WTC11 (cell line): ENCODE measurements around the gene PCGF5. TPM values are rescaled to one million over a fixed set of nuclear protein-coding genes. Genes with fewer than 3 reads are reported as not detected.

Experiments
- ATAC-seq: fragments of 200-7000 bp; cut with Tn5 transposase; 2 replicates; pipeline ENCODE4 v1.10.0; 2021; ENCODE audit warnings: mild to moderate bottlenecking, moderate library complexity
- CTCF ChIA-PET: fragments of 300-600 bp; sonication (Branson Sonifier 250); formaldehyde crosslinking; loops from one replicate; lab custom pipeline; 2021; ENCODE audit warnings: antibody characterized with exemption; lab: Charles Lee
- POLR2A ChIA-PET: fragments of 350-600 bp; sonication (Branson Sonifier 250); formaldehyde crosslinking; loops from one replicate; lab custom pipeline; 2021; ENCODE audit warnings: antibody characterized with exemption; lab: Charles Lee
- DNase-seq: peaks from one replicate; pipeline ENCODE4 v3.0.0; 2021; ENCODE audit warnings: low spot score
- H3K27ac Mint-ChIP-seq: 2 replicates; pipeline ENCODE4 v1.8.0; 2021; ENCODE audit warnings: mixed read lengths
- H3K27me3 Mint-ChIP-seq: 2 replicates; pipeline ENCODE4 v1.8.0; 2021; ENCODE audit warnings: low read depth, mild to moderate bottlenecking, moderate library complexity, mixed read lengths
- H3K36me3 Mint-ChIP-seq: 2 replicates; pipeline ENCODE4 v1.8.0; 2021; ENCODE audit warnings: mixed read lengths
- H3K4me1 Mint-ChIP-seq: 2 replicates; pipeline ENCODE4 v1.8.0; 2022; ENCODE audit warnings: mixed read lengths
- H3K4me3 Mint-ChIP-seq: 2 replicates; pipeline ENCODE4 v1.8.0; 2021; ENCODE audit warnings: mild to moderate bottlenecking, moderate library complexity, mixed read lengths
- H3K9me3 Mint-ChIP-seq: 2 replicates; pipeline ENCODE4 v1.8.0; 2021; ENCODE audit warnings: mixed read lengths
- CDX4 ChIP-seq: fragments of 250-450 bp; sonication (Bioruptor Pico); IDR thresholded peaks from 2 replicates; pipeline ENCODE4 v1.9.0; 2021; ENCODE audit warnings: moderate library complexity, mild to moderate bottlenecking, inconsistent platforms, borderline replicate concordance
- CREB1 ChIP-seq: sonication (generic); formaldehyde crosslinking; IDR thresholded peaks from 2 replicates; pipeline ENCODE4 v1.8.0; 2023; ENCODE audit warnings: mild to moderate bottlenecking, missing genetic modification reagents
- CREM ChIP-seq: sonication (generic); formaldehyde crosslinking; IDR thresholded peaks from 2 replicates; pipeline ENCODE4 v1.8.1; 2022; ENCODE audit warnings: mild to moderate bottlenecking, missing genetic modification reagents, moderate library complexity
- ESRRA ChIP-seq: sonication (generic); formaldehyde crosslinking; IDR thresholded peaks from 2 replicates; pipeline ENCODE4 v1.8.1; 2022; ENCODE audit warnings: mild to moderate bottlenecking, missing genetic modification reagents, borderline replicate concordance
- FOXP1 ChIP-seq: sonication (generic); formaldehyde crosslinking; IDR thresholded peaks from 2 replicates; pipeline ENCODE4 v1.8.0; 2022; ENCODE audit warnings: missing genetic modification reagents, mild to moderate bottlenecking, moderate library complexity, borderline replicate concordance
- GRHL2 ChIP-seq: fragments of 250-450 bp; sonication (Bioruptor Pico); IDR thresholded peaks from 2 replicates; pipeline ENCODE4 v1.8.0; 2022; ENCODE audit warnings: mild to moderate bottlenecking, moderate library complexity; ENCODE audit not compliant: insufficient replicate concordance, severe bottlenecking
- MYBL2 ChIP-seq: sonication (generic); formaldehyde crosslinking; IDR thresholded peaks from 2 replicates; pipeline ENCODE4 v1.8.1; 2023; ENCODE audit warnings: mild to moderate bottlenecking, moderate library complexity, missing genetic modification reagents
- NR2C2 ChIP-seq: sonication (generic); formaldehyde crosslinking; IDR thresholded peaks from 2 replicates; pipeline ENCODE4 v1.8.0; 2022; ENCODE audit warnings: mild to moderate bottlenecking, missing genetic modification reagents
- STAT6 ChIP-seq: sonication (generic); formaldehyde crosslinking; conservative IDR thresholded peaks from 2 replicates; pipeline ENCODE4 v1.8.1; 2023; ENCODE audit warnings: mild to moderate bottlenecking, low read depth, missing genetic modification reagents, moderate library complexity
- TCF7 ChIP-seq: sonication (generic); formaldehyde crosslinking; IDR thresholded peaks from 2 replicates; pipeline ENCODE4 v1.8.0; 2022; ENCODE audit warnings: mild to moderate bottlenecking, low read depth, missing genetic modification reagents, moderate library complexity
- TP53 ChIP-seq: sonication (generic); formaldehyde crosslinking; IDR thresholded peaks from 2 replicates; pipeline ENCODE4 v1.8.1; 2023; ENCODE audit warnings: mild to moderate bottlenecking, missing genetic modification reagents
- ZNF281 ChIP-seq: sonication (generic); formaldehyde crosslinking; IDR thresholded peaks from 2 replicates; pipeline ENCODE4 v1.8.0; 2023; ENCODE audit warnings: mild to moderate bottlenecking, missing genetic modification reagents
- ZNF396 ChIP-seq: fragments of 250-450 bp; sonication (Bioruptor Pico); IDR thresholded peaks from 2 replicates; pipeline ENCODE4 v1.8.0; 2021; ENCODE audit warnings: mild to moderate bottlenecking, moderate library complexity, borderline replicate concordance
- ZNF423 ChIP-seq: fragments of 250-450 bp; sonication (Bioruptor Pico); IDR thresholded peaks from 2 replicates; pipeline ENCODE4 v2.1.2; 2022; ENCODE audit warnings: mild to moderate bottlenecking, moderate library complexity
- ZNF671 ChIP-seq: fragments of 250-450 bp; sonication (Bioruptor Pico); IDR thresholded peaks from 2 replicates; pipeline ENCODE4 v1.8.0; 2021; ENCODE audit warnings: mild to moderate bottlenecking
- ZSCAN18 ChIP-seq: fragments of 250-450 bp; sonication (Bioruptor Pico); IDR thresholded peaks from 2 replicates; pipeline ENCODE4 v2.1.2; 2022; ENCODE audit warnings: mild to moderate bottlenecking, moderate library complexity
- total RNA-seq: library from RNA; stranded (reverse); gene quantifications from 3 replicates; pipeline ENCODE4 v1.2.3, GENCODE V29; 2021

The PCGF5 gene
- total RNA-seq, 1 experiment from 2014 or later = 5.2 TPM

GRCh38 chr10:91312382-91312733 lies 91.9 kb downstream of the PCGF5 start:
- H3K4me3 Mint-ChIP-seq = no peak overlapping the region
- no peaks in the 10 kb centered on the region for H3K36me3 Mint-ChIP-seq
- no peak for TF ChIP-seq NR2C2 (CRISPR knock-in tag)
- TF ChIP-seq STAT6 = no peak
- no peak for TF ChIP-seq TCF7 (CRISPR knock-in tag)
- no peak for TF ChIP-seq TP53 (CRISPR knock-in tag)
- TF ChIP-seq ZNF423 = no peak
- TF ChIP-seq ZNF671 (CRISPR knock-in tag) = no peak
- TF ChIP-seq CDX4 = no peak
- TF ChIP-seq CREM = no peak
- no peak for TF ChIP-seq ZNF281
- TF ChIP-seq MYBL2 (CRISPR knock-in tag) = no peak
- ChIA-PET POLR2A (no interaction called here), CTCF (interaction anchor here (1.0 to 1.9 kb wide), 2 partner anchors 14 to 16 kb away, joined by 3 to 10 read pairs; no protein-coding TSS in a partner anchor)
- H3K27me3 Mint-ChIP-seq = 0 out of 2 replicates have a peak, but pooled peaks cover 2% of the 10 kb centered on the region
- no peak overlapping the region for H3K27ac Mint-ChIP-seq
- H3K9me3 Mint-ChIP-seq = no peaks in the 10 kb centered on the region
- ATAC-seq (no peak), DNase-seq (no peak)
- H3K4me1 Mint-ChIP-seq = no peaks in the 10 kb centered on the region

GRCh38 chr10:91313796-91314485 lies 93.5 kb downstream of the PCGF5 start:
- no peaks in the 10 kb centered on the region for H3K4me1 Mint-ChIP-seq
- POLR2A ChIA-PET = no interaction called here
- CTCF ChIA-PET = interaction anchor here (3.8 kb wide), 1 partner anchor 15 kb away, joined by 22 read pairs; no protein-coding TSS in a partner anchor
- DNase-seq = no peak
- no peaks in the 10 kb centered on the region for H3K9me3 Mint-ChIP-seq
- no peak for TF ChIP-seq ESRRA
- no peak for TF ChIP-seq CREB1 (CRISPR knock-in tag)
- TF ChIP-seq GRHL2 (CRISPR knock-in tag) = no peak
- TF ChIP-seq ZSCAN18 (CRISPR knock-in tag) = no peak
- no peak for TF ChIP-seq FOXP1 (CRISPR knock-in tag)
- no peak for TF ChIP-seq ZNF396 (CRISPR knock-in tag)
- H3K36me3 Mint-ChIP-seq = no peaks in the 10 kb centered on the region
- ATAC-seq = peak; percentile 26; the same call in 1 of the 2 replicates
- H3K27ac Mint-ChIP-seq = no peak overlapping the region
- 0 out of 2 replicates have a peak, but pooled peaks cover 2% of the 10 kb centered on the region for H3K27me3 Mint-ChIP-seq
- no peak overlapping the region for H3K4me3 Mint-ChIP-seq
